ENCODE data around the gene GCLC.

GCLC gene

GRCh38 chr6:53532942-53533341 is 12.0 kb downstream of the GCLC start:
- Histone ChIP-seq H2AFZ (ENCODE audit: low read depth, low read length) (no peak overlapping the region), H3K9ac (ENCODE audit: low read length) (no peak overlapping the region), H4K20me1 (ENCODE audit: insufficient read depth, low read length) (0 out of 2 replicates have a peak, but pooled peaks cover 11% of the 10 kb centered on the region), H3K4me1 (ENCODE audit: low read length) (no peaks in the 10 kb centered on the region), H3K36me3 (replicated peaks; ENCODE audit: low read depth, low read length) (no peaks in the 10 kb centered on the region), H3K4me3 (ENCODE audit: low read length) (no peak overlapping the region), H3K4me2 (ENCODE audit: low read length) (no peak overlapping the region), H3K79me2 (ENCODE audit: low read length) (peaks cover 52% of the 10 kb centered on the region), H3K27me3 (ENCODE audit: low read depth, low read length) (no peaks in the 10 kb centered on the region), H3K9me3 (ENCODE audit: insufficient read depth, low read length) (no peaks in the 10 kb centered on the region), H3K27ac (ENCODE audit: low read length) (no peak overlapping the region)
- TF ChIP-seq CTCF (IDR thresholded peaks at IDR 0.05; ENCODE audit: low read depth, low read length), result no peak
- TF ChIP-seq EZH2phosphoT487 (IDR thresholded peaks at IDR 0.05; ENCODE audit: low read depth), result no peak

- 0 out of 2 replicates have a peak, but pooled peaks cover 11% of the 10 kb centered on the region for H4K20me1 ChIP-seq (ENCODE audit: insufficient read depth, low read length)
- no peaks in the 10 kb centered on the region for H3K9me3 ChIP-seq (ENCODE audit: insufficient read depth, low read length)
- H3K4me3 ChIP-seq (ENCODE audit: low read length), result no peak overlapping the region
- H3K27me3 ChIP-seq (ENCODE audit: low read depth, low read length), result no peaks in the 10 kb centered on the region
- no peak overlapping the region for H2AFZ ChIP-seq (ENCODE audit: low read depth, low read length)
- TF ChIP-seq EZH2phosphoT487 (IDR thresholded peaks at IDR 0.05; ENCODE audit: low read depth), result no peak
- TF ChIP-seq CTCF (IDR thresholded peaks at IDR 0.05; ENCODE audit: low read depth, low read length), result no peak
- no peak overlapping the region for H3K27ac ChIP-seq (ENCODE audit: low read length)
- H3K79me2 ChIP-seq (ENCODE audit: low read length), result peaks cover 58% of the 10 kb centered on the region
- no peak overlapping the region for H3K4me2 ChIP-seq (ENCODE audit: low read length)
- no peaks in the 10 kb centered on the region for H3K4me1 ChIP-seq (ENCODE audit: low read length)
- no peak overlapping the region for H3K9ac ChIP-seq (ENCODE audit: low read length)
- no peaks in the 10 kb centered on the region for H3K36me3 ChIP-seq (replicated peaks; ENCODE audit: low read depth, low read length)
Observed at GRCh38 chr6:53532061-53532797, 12.7 kb downstream of the GCLC start.

GRCh38 chr6:53530780-53531386 is 14.0 kb downstream of the GCLC start:
- no peak overlapping the region for H3K9ac ChIP-seq (ENCODE audit: low read length)
- H4K20me1 ChIP-seq (ENCODE audit: insufficient read depth, low read length), result 0 out of 2 replicates have a peak, but pooled peaks cover 8% of the 10 kb centered on the region
- H3K36me3 ChIP-seq (replicated peaks; ENCODE audit: low read depth, low read length), result no peaks in the 10 kb centered on the region
- H3K27ac ChIP-seq (ENCODE audit: low read length), result no peak overlapping the region
- H3K9me3 ChIP-seq (ENCODE audit: insufficient read depth, low read length), result no peaks in the 10 kb centered on the region
- H3K79me2 ChIP-seq (ENCODE audit: low read length), result peaks cover 53% of the 10 kb centered on the region
- H3K4me2 ChIP-seq (ENCODE audit: low read length), result no peak overlapping the region
- H2AFZ ChIP-seq (ENCODE audit: low read depth, low read length), result no peak overlapping the region
- H3K4me1 ChIP-seq (ENCODE audit: low read length), result no peaks in the 10 kb centered on the region
- no peak overlapping the region for H3K4me3 ChIP-seq (ENCODE audit: low read length)
- H3K27me3 ChIP-seq (ENCODE audit: low read depth, low read length), result no peaks in the 10 kb centered on the region
- TF ChIP-seq EZH2phosphoT487 (IDR thresholded peaks at IDR 0.05; ENCODE audit: low read depth) (no peak), CTCF (IDR thresholded peaks at IDR 0.05; ENCODE audit: low read depth, low read length) (no peak)

- H3K9ac ChIP-seq (ENCODE audit: low read length), result no peak overlapping the region
- no peak overlapping the region for H3K4me2 ChIP-seq (ENCODE audit: low read length)
- H3K36me3 ChIP-seq (replicated peaks; ENCODE audit: low read depth, low read length), result no peaks in the 10 kb centered on the region
- no peaks in the 10 kb centered on the region for H3K9me3 ChIP-seq (ENCODE audit: insufficient read depth, low read length)
- 0 out of 2 replicates have a peak, but pooled peaks cover 8% of the 10 kb centered on the region for H4K20me1 ChIP-seq (ENCODE audit: insufficient read depth, low read length)
- no peak for TF ChIP-seq CTCF (IDR thresholded peaks at IDR 0.05; ENCODE audit: low read depth, low read length)
- no peak for TF ChIP-seq EZH2phosphoT487 (IDR thresholded peaks at IDR 0.05; ENCODE audit: low read depth)
- H3K27ac ChIP-seq (ENCODE audit: low read length), result no peak overlapping the region
- H3K79me2 ChIP-seq (ENCODE audit: low read length), result peaks cover 49% of the 10 kb centered on the region
- no peak overlapping the region for H3K4me3 ChIP-seq (ENCODE audit: low read length)
- H2AFZ ChIP-seq (ENCODE audit: low read depth, low read length), result no peak overlapping the region
- no peaks in the 10 kb centered on the region for H3K27me3 ChIP-seq (ENCODE audit: low read depth, low read length)
- no peaks in the 10 kb centered on the region for H3K4me1 ChIP-seq (ENCODE audit: low read length)
Observed at GRCh38 chr6:53530346-53530745, 14.6 kb downstream of the GCLC start.
